Measurements from ENCODE around the gene KCNQ1. TPM values are rescaled to one million over a fixed set of nuclear protein-coding genes. Genes with fewer than 3 reads are reported as not detected.

Gene KCNQ1
- total and polyA plus RNA-seq, 9 of the 15 experiments (the other 6 are each of a cell fraction or from before 2014, with no cell fraction given) = 0.44 TPM; not detected in 8

GRCh38 chr11:2694495-2694894 is 249.7 kb downstream of the KCNQ1 start (continued):
- TF ChIP-seq ZNF592 (IDR thresholded peaks at IDR 0.05) (no peak), KDM5B (IDR thresholded peaks at IDR 0.05; ENCODE audit: insufficient replicate concordance, low read depth, low read length) (no peak)

GRCh38 chr11:2694995-2695939 is 250.5 kb downstream of the KCNQ1 start:
- in situ Hi-C loops (cut with MboI) (no loop called here), intact Hi-C loops (cut with micrococcal nuclease) (loop anchor here (5.0 to 10.0 kb wide), 2 partner anchors 160 to 192 kb away; partner anchors contain the start of gene CDKN1C)
- CTCF ChIA-PET (ENCODE audit: low intra/inter-chr PET ratio) = no interaction called here
- Histone ChIP-seq H3K4me1 (replicated peaks in 1 of 2; ENCODE audit: control insufficient read depth in 2 of 2, insufficient read depth in 2 of 2, low read length in 2 of 2) (peaks cover 11 to 15% of the 10 kb centered on the region in 2 experiments; a peak in 4 of 5 replicates), H3K27me3 (ENCODE audit: control insufficient read depth in 2 of 2, insufficient read depth in 2 of 2, low read length in 2 of 2) (no peaks in the 10 kb centered on the region), H3K27ac (ENCODE audit: extremely low read depth, low read depth, low read length) (no peak overlapping the region), H3K36me3 (ENCODE audit: control insufficient read depth, insufficient read depth, low read length) (peaks cover 60% of the 10 kb centered on the region), H3K4me3 (no peak overlapping the region), H3K4me2 (ENCODE audit: insufficient read depth, low read length) (peak overlapping the region; percentile 2; the same call in 1 of the 2 replicates), H3K9me3 (replicated peaks; ENCODE audit: control insufficient read depth, insufficient read depth, low read depth, low read length) (no peaks in the 10 kb centered on the region), H4K20me1 (replicated peaks; ENCODE audit: control insufficient read depth, insufficient read depth, low read length) (peaks cover 74% of the 10 kb centered on the region), H3K79me2 (ENCODE audit: control insufficient read depth, insufficient read depth, low read length) (peaks cover 97% of the 10 kb centered on the region), H2AFZ (ENCODE audit: low read depth, low read length) (no peak overlapping the region), H3K9me1 (ENCODE audit: control insufficient read depth, insufficient read depth, low read length) (peaks cover 6% of the 10 kb centered on the region), H3K9ac (ENCODE audit: insufficient read depth in 1 of 2, low read depth in 2 of 2, low read length in 2 of 2) (no peak overlapping the region; a peak in 1 of 4 replicates)
- FAIRE-seq = no peak
- no peak for ATAC-seq
- TF ChIP-seq ZNF146 (CRISPR knock-in tag; IDR thresholded peaks at IDR 0.05; ENCODE audit: unreplicated experiment) (no peak), TEAD2 (tag; IDR thresholded peaks at IDR 0.05) (no peak), ZFP36 (IDR thresholded peaks at IDR 0.05; ENCODE audit: low read depth, low read length, partially characterized antibody) (peak; percentile 23)
- DNase-seq (ENCODE audit: extremely low read depth in 1 of 4, low spot score in 3 of 4) = no peak
- WGBS (ENCODE audit: insufficient coverage, low coverage, missing lambda C conversion rate) = 67% methylated on average over 9 of the region's 9 CpGs
- BruUV-seq (replicated peaks) = no TSS peak
- POLR2A ChIA-PET = interaction anchor here (0.7 to 1.9 kb wide), 4 partner anchors 8 to 197 kb away, joined by 3 to 6 read pairs (median 3); no protein-coding TSS in a partner anchor
